IMR-90 (cell line): ENCODE results near the gene EED. TPM values are rescaled to one million over a fixed set of nuclear protein-coding genes. Genes with fewer than 3 reads are reported as not detected.

ENCODE experiments used
- ATAC-seq: fragments of 200-7000 bp; cut with Tn5 transposase; 2 replicates; pipeline ENCODE4 v1.9.1; 2020; ENCODE audit warnings: low read depth, mild to moderate bottlenecking, moderate library complexity
- BruUV-seq: library from RNA; stranded (reverse); fragments of 400-500 nt; replicated peaks from 2 replicates; lab custom pipeline; 2021; lab: Mats Ljungman, UMichigan
- CTCF ChIA-PET: fragments of 300-600 bp; formaldehyde crosslinking; extraction: SDS; loops from one replicate; lab custom pipeline; 2021; ENCODE audit warnings: antibody characterized with exemption; lab: Yijun Ruan, JAX
- POLR2A ChIA-PET: fragments of 300-600 bp; sonication (Branson Sonifier 250); formaldehyde crosslinking; loops from one replicate; lab custom pipeline; 2022; ENCODE audit warnings: antibody characterized with exemption; ENCODE audit not compliant: unreplicated experiment; lab: Charles Lee
- DNase-seq: peaks from one replicate; pipeline ENCODE4 v3.0.0; 2013
- H2AFZ ChIP-seq: replicated peaks from 2 replicates; pipeline ENCODE3; 2013; ENCODE audit warnings: low read length, mild to moderate bottlenecking; ENCODE audit not compliant: poor library complexity
- H2AK5ac ChIP-seq: 2 replicates; pipeline ENCODE4 v1.6.1; 2013; ENCODE audit warnings: low read depth, low read length, inconsistent platforms
- H2AK9ac ChIP-seq: replicated peaks from 2 replicates; pipeline ENCODE3; 2013; ENCODE audit warnings: mild to moderate bottlenecking, low read depth, low read length, moderate library complexity; ENCODE audit not compliant: poor library complexity
- H2BK120ac ChIP-seq: 2 replicates; pipeline ENCODE4 v1.6.1; 2013; ENCODE audit warnings: low read depth, low read length, inconsistent platforms
- H2BK15ac ChIP-seq: 3 replicates; pipeline ENCODE4 v1.6.1; 2013; ENCODE audit warnings: low read depth, low read length, inconsistent platforms
- H2BK20ac ChIP-seq: 2 replicates; pipeline ENCODE4 v1.6.1; 2013; ENCODE audit warnings: low read depth, mild to moderate bottlenecking, inconsistent platforms, low read length, moderate library complexity
- H2BK5ac ChIP-seq: 2 replicates; pipeline ENCODE4 v1.6.1; 2013; ENCODE audit warnings: mild to moderate bottlenecking, low read depth, low read length, inconsistent platforms; ENCODE audit not compliant: poor library complexity, severe bottlenecking
- H3K14ac ChIP-seq: replicated peaks from 2 replicates; pipeline ENCODE4 v1.6.1; 2013; ENCODE audit warnings: low read depth, low read length, inconsistent platforms
- H3K18ac ChIP-seq: 2 replicates; pipeline ENCODE4 v1.6.1; 2013; ENCODE audit warnings: low read depth, low read length, control low read depth
- H3K23ac ChIP-seq: 2 replicates; pipeline ENCODE4 v1.6.1; 2013; ENCODE audit warnings: low read depth, low read length, inconsistent platforms
- H3K27ac ChIP-seq: 2 replicates; pipeline ENCODE4 v1.5.1; 2013; ENCODE audit warnings: mild to moderate bottlenecking, control low read depth, low read length; ENCODE audit not compliant: insufficient read depth
- H3K27me3 ChIP-seq: 2 replicates; pipeline ENCODE4 v1.6.1; 2013; ENCODE audit warnings: low read length; ENCODE audit not compliant: control insufficient read depth, insufficient read depth
- H3K36me3 ChIP-seq: 2 replicates; pipeline ENCODE4 v1.6.1; 2013; ENCODE audit warnings: low read length, mixed read lengths; ENCODE audit not compliant: control insufficient read depth, insufficient read depth
- H3K4ac ChIP-seq: 2 replicates; pipeline ENCODE4 v1.6.1; 2013; ENCODE audit warnings: low read depth, low read length, inconsistent platforms
- H3K4me1 ChIP-seq: 2 replicates; pipeline ENCODE4 v1.6.1; 2013; ENCODE audit warnings: low read length, mixed read lengths; ENCODE audit not compliant: control insufficient read depth, insufficient read depth
- H3K4me2 ChIP-seq: 2 replicates; pipeline ENCODE4 v1.6.1; 2013; ENCODE audit warnings: low read depth, mild to moderate bottlenecking, control low read depth, low read length, moderate library complexity
- H3K4me3 ChIP-seq: 2 replicates; pipeline ENCODE4 v1.5.1; 2013; ENCODE audit warnings: low read depth, mild to moderate bottlenecking, control low read depth, low read length, moderate library complexity; ENCODE audit not compliant: insufficient read depth
- H3K56ac ChIP-seq: 2 replicates; pipeline ENCODE4 v1.6.1; 2013; ENCODE audit warnings: low read length, inconsistent platforms; ENCODE audit not compliant: insufficient read depth; ENCODE audit errors: extremely low read depth
- H3K79me1 ChIP-seq, 2 experiments: 2 replicates each; pipeline ENCODE4 v1.6.1; 2013; ENCODE audit warnings: low read length in 2 of 2, inconsistent platforms in 1 of 2, low read depth in 1 of 2
- H3K9ac ChIP-seq: 2 replicates; pipeline ENCODE4 v1.6.1; 2013; ENCODE audit warnings: low read depth, low read length, control low read depth
- H3K9me1 ChIP-seq: 2 replicates; pipeline ENCODE4 v1.6.1; 2013; ENCODE audit warnings: low read length, inconsistent platforms; ENCODE audit not compliant: insufficient read depth
- H3K9me3 ChIP-seq: 2 replicates; pipeline ENCODE4 v1.6.1; 2013; ENCODE audit warnings: low read length; ENCODE audit not compliant: control insufficient read depth, insufficient read depth
- H4K20me1 ChIP-seq: 2 replicates; pipeline ENCODE4 v1.6.1; 2013; ENCODE audit warnings: low read length, inconsistent platforms; ENCODE audit not compliant: insufficient read depth
- H4K5ac ChIP-seq: 2 replicates; pipeline ENCODE4 v1.6.1; 2013; ENCODE audit warnings: mild to moderate bottlenecking, low read depth, low read length, control low read depth
- H4K8ac ChIP-seq, 2 experiments: 2 replicates each; pipeline ENCODE4 v1.6.1; 2013; ENCODE audit warnings: low read depth in 2 of 2, low read length in 2 of 2, control low read depth in 1 of 2, inconsistent platforms in 1 of 2
- H4K91ac ChIP-seq: 2 replicates; pipeline ENCODE4 v1.6.1; 2013; ENCODE audit warnings: low read depth, low read length, inconsistent platforms; ENCODE audit not compliant: insufficient read depth
- CHD1 ChIP-seq: IDR thresholded peaks from 2 replicates; pipeline ENCODE4 v1.6.1; 2012; ENCODE audit warnings: low read depth, low read length, improper control_type of control experiment
- MAFK ChIP-seq: IDR thresholded peaks from 2 replicates; pipeline ENCODE4 v1.6.1; 2012; ENCODE audit warnings: low read depth, low read length, improper control_type of control experiment
- MAZ ChIP-seq: IDR thresholded peaks from 2 replicates; pipeline ENCODE4 v1.6.1; 2012; ENCODE audit warnings: low read depth, mild to moderate bottlenecking, low read length, improper control_type of control experiment, moderate library complexity, borderline replicate concordance
- MXI1 ChIP-seq: IDR thresholded peaks from 2 replicates; pipeline ENCODE4 v1.6.1; 2012; ENCODE audit warnings: low read depth, mild to moderate bottlenecking, low read length, moderate library complexity, borderline replicate concordance
- POLR2A ChIP-seq: IDR thresholded peaks from 2 replicates; pipeline ENCODE4 v1.6.1; 2012; ENCODE audit warnings: mild to moderate bottlenecking, low read depth, low read length
- RAD21 ChIP-seq: IDR thresholded peaks from 2 replicates; pipeline ENCODE4 v1.6.1; 2012; ENCODE audit warnings: low read length, improper control_type of control experiment
- RCOR1 ChIP-seq: IDR thresholded peaks from 2 replicates; pipeline ENCODE4 v1.6.1; 2012; ENCODE audit warnings: mild to moderate bottlenecking, low read length, improper control_type of control experiment; ENCODE audit not compliant: insufficient replicate concordance
- USF2 ChIP-seq: fragments of 150-350 bp; IDR thresholded peaks from 2 replicates; pipeline ENCODE4 v1.6.1; 2017; ENCODE audit warnings: mild to moderate bottlenecking, antibody characterized with exemption, low read length, low read depth
- WGBS, 2 experiments: methylation state at CpG; one replicate each; pipeline versions ENCODE4 v1.1.5 to v1.1.7; 2013; ENCODE audit warnings: missing lambda C conversion rate in 2 of 2; ENCODE audit not compliant: insufficient read length in 1 of 2; ENCODE audit errors: extremely low coverage in 2 of 2; 5-methylcytosine and 5-hydroxymethylcytosine counted together
- dilution Hi-C: fragments of 300-500 bp; cut with HindIII; formaldehyde crosslinking; loops from one replicate; pipeline ENCODE4 v1.14.3; 2018; ENCODE audit warnings: low sequenced_read_pairs; ENCODE audit not compliant: unreplicated experiment
- in situ Hi-C: fragments of 300-500 bp; cut with MboI; formaldehyde crosslinking; loops from 3 replicates; pipeline ENCODE4 v1.14.3; 2019; ENCODE audit warnings: low sequenced_read_pairs, inconsistent platforms, mixed read lengths
- intact Hi-C: fragments of 100-400 bp; cut with micrococcal nuclease; formaldehyde crosslinking; loops from 2 replicates; pipeline ENCODE4 v1.10.0; 2022
- polyA plus RNA-seq, 3 experiments: library from polyadenylated mRNA; depleted of rRNA; stranded (reverse); fragments of >200 nt; gene quantifications; 2 replicates each; pipeline ENCODE4 v1.2.3, GENCODE V29; 2012; ENCODE audit warnings: low replicate concordance in 1 of 3
- total RNA-seq: library from RNA; depleted of rRNA; stranded (reverse); fragments of >200 nt; gene quantifications from 2 replicates; pipeline ENCODE4 v1.2.3, GENCODE V29; 2012

The EED gene
- total and polyA plus RNA-seq, 2 of the 4 experiments (the other 2 are of a cell fraction) = 11.1 to 11.5 TPM

- H2BK20ac ChIP-seq = no peak overlapping the region
- H3K4me3 ChIP-seq = no peak overlapping the region
- dilution Hi-C loops (no loop called here), intact Hi-C loops (loop anchor here (5.0 to 10.0 kb wide), 2 partner anchors 422 to 1495 kb away; partner anchors contain the start of gene CCDC83), in situ Hi-C loops (loop anchor here (25.0 kb wide), 1 partner anchor 592 kb away; the partner anchor contains the start of gene CCDC89)
- TF ChIP-seq CHD1 = no peak
- TF ChIP-seq POLR2A = no peak
- no peak for TF ChIP-seq MAFK
- no peak for TF ChIP-seq MXI1
- no peak for TF ChIP-seq MAZ
- TF ChIP-seq RAD21 = no peak
- TF ChIP-seq USF2 = no peak
- no peak for TF ChIP-seq RCOR1
- no peak overlapping the region for H4K5ac ChIP-seq
- H3K56ac ChIP-seq = no peak overlapping the region
- no TSS peak for BruUV-seq
- no peak overlapping the region for H3K4ac ChIP-seq
- H2AK9ac ChIP-seq = no peak overlapping the region
- H2BK5ac ChIP-seq = no peak overlapping the region
- peaks cover 3% of the 10 kb centered on the region; the same call in 1 of the 2 replicates for H3K4me1 ChIP-seq
- peaks cover 4 to 23% of the 10 kb centered on the region in 2 experiments; a peak in 3 of 4 replicates for H3K79me1 ChIP-seq
- WGBS, 2 experiments = no CpG with 5 or more reads among the region's 3 CpGs
- ChIA-PET POLR2A (no interaction called here), CTCF (interaction anchor here (0.6 kb wide), 1 partner anchor 432 kb away, joined by 6 read pairs; no protein-coding TSS in a partner anchor)
- no peak overlapping the region for H3K4me2 ChIP-seq
- H2BK120ac ChIP-seq = no peak overlapping the region
- no peak overlapping the region for H4K91ac ChIP-seq
- no peak overlapping the region for H2AK5ac ChIP-seq
- H3K36me3 ChIP-seq = peaks cover 5% of the 10 kb centered on the region
- no peak overlapping the region for H3K23ac ChIP-seq
- H3K9me1 ChIP-seq = peaks cover 6% of the 10 kb centered on the region
- H4K8ac ChIP-seq = no peak overlapping the region
- H2BK15ac ChIP-seq = no peak overlapping the region
- H3K14ac ChIP-seq = no peak overlapping the region
- H3K18ac ChIP-seq = no peak overlapping the region
- no peak for ATAC-seq
- H3K9ac ChIP-seq = no peak overlapping the region
- no peak overlapping the region for H3K27ac ChIP-seq
- no peak overlapping the region for H2AFZ ChIP-seq
- no peak for DNase-seq
- H3K9me3 ChIP-seq = no peaks in the 10 kb centered on the region
- no peaks in the 10 kb centered on the region for H3K27me3 ChIP-seq
- H4K20me1 ChIP-seq = no peaks in the 10 kb centered on the region; the same call in 1 of the 2 replicates
Observed at GRCh38 chr11:86279747-86280146, 35.2 kb downstream of the EED start.
